ENCODE measurements around the gene TOMM20L. TPM values are rescaled to one million over a fixed set of nuclear protein-coding genes. Genes with fewer than 3 reads are reported as not detected.

The TOMM20L gene
- total RNA-seq, 1 experiment from 2014 or later = not detected

DNA sequence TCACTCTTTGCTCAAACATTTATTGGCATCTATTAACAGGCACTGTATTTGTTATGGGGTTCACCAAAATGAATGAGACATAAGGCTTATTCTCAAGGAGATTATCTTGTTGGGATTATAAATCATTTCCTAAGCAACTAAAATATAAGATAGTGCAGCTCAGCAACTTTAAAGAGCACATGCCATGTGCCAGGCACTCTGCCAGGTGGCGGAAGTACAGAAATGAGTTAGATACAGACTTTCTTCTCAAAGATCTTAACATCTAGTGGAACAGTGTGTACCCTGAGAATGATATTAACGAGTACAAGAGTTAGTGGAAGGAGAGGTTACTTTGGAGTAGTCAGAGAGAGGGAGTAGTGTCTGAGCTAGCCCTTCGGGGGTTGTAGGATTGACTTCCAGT is 28.4 kb upstream of the TOMM20L start:
- Histone ChIP-seq H4K20me1 (ENCODE audit: insufficient read depth) (no peaks in the 10 kb centered on the region), H3K4me3 (no peak overlapping the region), H3K27ac (no peak overlapping the region), H3K36me3 (ENCODE audit: low read depth) (0 out of 2 replicates have a peak, but pooled peaks cover 5% of the 10 kb centered on the region), H3K27me3 (ENCODE audit: insufficient read depth, low read depth) (no peaks in the 10 kb centered on the region), H3K9me2 (ENCODE audit: insufficient read depth) (no peaks in the 10 kb centered on the region), H3K9me3 (ENCODE audit: insufficient read depth, low read depth) (no peaks in the 10 kb centered on the region), H3K79me2 (ENCODE audit: low read depth) (no peaks in the 10 kb centered on the region), H3F3A (ENCODE audit: insufficient read depth, low read depth) (no peaks in the 10 kb centered on the region), H3K4me1 (replicated peaks; ENCODE audit: insufficient read depth) (no peaks in the 10 kb centered on the region), H2AFZ (no peak overlapping the region), H3K4me2 (no peak overlapping the region)
- ChIA-PET CTCF (no interaction called here), POLR2A (ENCODE audit: unreplicated experiment) (no interaction called here)
- TF ChIP-seq, protein P1, sequence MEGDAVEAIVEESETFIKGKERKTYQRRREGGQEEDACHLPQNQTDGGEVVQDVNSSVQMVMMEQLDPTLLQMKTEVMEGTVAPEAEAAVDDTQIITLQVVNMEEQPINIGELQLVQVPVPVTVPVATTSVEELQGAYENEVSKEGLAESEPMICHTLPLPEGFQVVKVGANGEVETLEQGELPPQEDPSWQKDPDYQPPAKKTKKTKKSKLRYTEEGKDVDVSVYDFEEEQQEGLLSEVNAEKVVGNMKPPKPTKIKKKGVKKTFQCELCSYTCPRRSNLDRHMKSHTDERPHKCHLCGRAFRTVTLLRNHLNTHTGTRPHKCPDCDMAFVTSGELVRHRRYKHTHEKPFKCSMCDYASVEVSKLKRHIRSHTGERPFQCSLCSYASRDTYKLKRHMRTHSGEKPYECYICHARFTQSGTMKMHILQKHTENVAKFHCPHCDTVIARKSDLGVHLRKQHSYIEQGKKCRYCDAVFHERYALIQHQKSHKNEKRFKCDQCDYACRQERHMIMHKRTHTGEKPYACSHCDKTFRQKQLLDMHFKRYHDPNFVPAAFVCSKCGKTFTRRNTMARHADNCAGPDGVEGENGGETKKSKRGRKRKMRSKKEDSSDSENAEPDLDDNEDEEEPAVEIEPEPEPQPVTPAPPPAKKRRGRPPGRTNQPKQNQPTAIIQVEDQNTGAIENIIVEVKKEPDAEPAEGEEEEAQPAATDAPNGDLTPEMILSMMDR (conservative IDR thresholded peaks at IDR 0.05) = no peak
- TF ChIP-seq EZH2 (IDR thresholded peaks at IDR 0.05; ENCODE audit: low read depth) = no peak
- no TSS peak for BruUV-seq (replicated peaks)
- intact Hi-C loops (cut with micrococcal nuclease; ENCODE audit: unreplicated experiment) = no loop called here
- DNase-seq = no peak

DNA sequence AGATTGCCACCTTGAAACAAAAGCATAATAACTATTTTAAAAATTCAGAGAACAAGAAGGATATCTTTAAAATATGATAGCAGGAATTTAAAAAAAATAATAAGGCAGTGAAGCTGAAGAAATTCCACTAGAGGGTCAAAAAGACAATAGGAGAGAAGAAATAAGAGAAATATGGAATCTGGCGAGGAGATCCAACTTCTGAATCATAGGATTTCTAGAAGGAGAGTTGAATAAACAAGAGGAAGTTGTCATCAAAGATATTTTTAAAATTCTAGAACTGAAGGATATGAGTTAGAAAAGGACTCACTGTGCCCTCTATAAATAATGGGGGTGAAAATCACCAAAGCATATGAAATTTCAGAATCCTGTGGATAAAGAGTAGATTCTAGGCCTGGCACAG is 26.8 kb upstream of the TOMM20L start:
- no peaks in the 10 kb centered on the region for H3K4me1 ChIP-seq (replicated peaks; ENCODE audit: insufficient read depth)
- no peak overlapping the region for H3K4me2 ChIP-seq
- TF ChIP-seq, protein P1 (conservative IDR thresholded peaks at IDR 0.05) = no peak
- no peak for TF ChIP-seq EZH2 (IDR thresholded peaks at IDR 0.05; ENCODE audit: low read depth)
- no TSS peak for BruUV-seq (replicated peaks)
- H3K79me2 ChIP-seq (ENCODE audit: low read depth) = no peaks in the 10 kb centered on the region
- H2AFZ ChIP-seq = no peak overlapping the region
- H3F3A ChIP-seq (ENCODE audit: insufficient read depth, low read depth) = no peaks in the 10 kb centered on the region
- no peaks in the 10 kb centered on the region for H4K20me1 ChIP-seq (ENCODE audit: insufficient read depth)
- intact Hi-C loops (cut with micrococcal nuclease; ENCODE audit: unreplicated experiment) = no loop called here
- ChIA-PET POLR2A (ENCODE audit: unreplicated experiment) (no interaction called here), CTCF (no interaction called here)
- H3K27me3 ChIP-seq (ENCODE audit: insufficient read depth, low read depth) = no peaks in the 10 kb centered on the region
- 0 out of 2 replicates have a peak, but pooled peaks cover 5% of the 10 kb centered on the region for H3K36me3 ChIP-seq (ENCODE audit: low read depth)
- no peak overlapping the region for H3K4me3 ChIP-seq
- DNase-seq = no peak
- no peaks in the 10 kb centered on the region for H3K9me3 ChIP-seq (ENCODE audit: insufficient read depth, low read depth)
- H3K27ac ChIP-seq = no peak overlapping the region
- no peaks in the 10 kb centered on the region for H3K9me2 ChIP-seq (ENCODE audit: insufficient read depth)

DNA sequence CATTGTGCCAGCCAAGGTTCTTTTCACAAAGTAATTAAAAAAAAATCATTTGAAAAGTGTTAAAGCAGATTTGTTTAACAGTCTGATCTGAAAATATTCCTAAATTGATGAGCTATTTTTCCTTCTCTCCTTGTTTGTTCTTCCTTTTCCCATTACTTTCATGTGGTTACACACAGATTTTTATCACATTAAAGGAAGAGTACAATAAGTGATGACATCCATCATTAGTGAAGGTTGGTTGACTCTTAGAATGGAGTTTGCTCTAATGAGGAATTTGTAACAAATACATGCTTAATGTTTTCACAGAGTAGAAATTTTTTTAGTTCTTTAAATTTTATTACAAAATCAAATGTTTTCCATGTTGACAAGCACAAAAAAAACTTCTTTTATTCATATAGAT is 18.9 kb upstream of the TOMM20L start:
- H3K4me1 ChIP-seq (replicated peaks; ENCODE audit: insufficient read depth) = no peaks in the 10 kb centered on the region
- H2AFZ ChIP-seq = no peak overlapping the region
- H3K4me3 ChIP-seq = no peak overlapping the region
- no peaks in the 10 kb centered on the region for H3K9me2 ChIP-seq (ENCODE audit: insufficient read depth)
- no peaks in the 10 kb centered on the region for H3K9me3 ChIP-seq (ENCODE audit: insufficient read depth, low read depth)
- TF ChIP-seq, protein P1 (conservative IDR thresholded peaks at IDR 0.05) = no peak
- TF ChIP-seq EZH2 (IDR thresholded peaks at IDR 0.05; ENCODE audit: low read depth) = no peak
- H3K4me2 ChIP-seq = no peak overlapping the region
- no peaks in the 10 kb centered on the region for H3K79me2 ChIP-seq (ENCODE audit: low read depth)
- DNase-seq = no peak
- H3K27ac ChIP-seq = no peak overlapping the region
- CTCF ChIA-PET = interaction anchor here (0.6 kb wide), 1 partner anchor 14 kb away, joined by 3 read pairs; no protein-coding TSS in a partner anchor
- no peaks in the 10 kb centered on the region for H3K27me3 ChIP-seq (ENCODE audit: insufficient read depth, low read depth)
- H3F3A ChIP-seq (ENCODE audit: insufficient read depth, low read depth) = no peaks in the 10 kb centered on the region
- intact Hi-C loops (cut with micrococcal nuclease; ENCODE audit: unreplicated experiment) = no loop called here
- POLR2A ChIA-PET (ENCODE audit: unreplicated experiment) = no interaction called here
- no TSS peak for BruUV-seq (replicated peaks)
- no peaks in the 10 kb centered on the region for H3K36me3 ChIP-seq (ENCODE audit: low read depth)
- H4K20me1 ChIP-seq (ENCODE audit: insufficient read depth) = no peaks in the 10 kb centered on the region
